ENCODE results near the gene GPR89B. TPM values are rescaled to one million over a fixed set of nuclear protein-coding genes. Genes with fewer than 3 reads are reported as not detected.

The GPR89B gene
- total RNA-seq, 4 donors from 2014 or later, result 9.5 to 20.8 (median 10.4) TPM

GRCh38 chr1:147892216-147892615 is 36.0 kb upstream of the GPR89B start:
- 92% methylated on average over 5 of the region's 5 CpGs for WGBS

GRCh38 chr1:147892731-147893214 is 35.4 kb upstream of the GPR89B start:
- H3K27me3 ChIP-seq, result no peaks in the 10 kb centered on the region
- no peak overlapping the region for H3K4me3 ChIP-seq
- intact Hi-C loops (cut with DNase I), result loop anchor here (2.0 to 10.0 kb wide), 4 partner anchors 168 to 618 kb away; no protein-coding TSS in a partner anchor
- DNase-seq (ENCODE audit: extremely low spot score), result peak; percentile 39
- WGBS, result 0% methylated on average over 1 of the region's 1 CpG
- no peak overlapping the region for H3K27ac ChIP-seq (replicated peaks in 1 of 4)
- no peaks in the 10 kb centered on the region for H3K9me3 ChIP-seq
- TF ChIP-seq EP300 (IDR thresholded peaks at IDR 0.05) (no peak), CTCF (IDR thresholded peaks at IDR 0.05) (peak in 2 of 3 experiments; percentile 94 to 95), POLR2AphosphoS5 (IDR thresholded peaks at IDR 0.05) (no peak), POLR2A (IDR thresholded peaks at IDR 0.05; ENCODE audit: low read depth) (no peak)
- H3K4me1 ChIP-seq, result peaks cover 5 to 19% (median 8%) of the 10 kb centered on the region in 4 donors
- no peaks in the 10 kb centered on the region for H3K36me3 ChIP-seq

More at GRCh38 chr1:147892216-147892615, 36.0 kb upstream of the GPR89B start:
- H3K9me3 ChIP-seq, result no peaks in the 10 kb centered on the region
- peaks cover 5 to 16% (median 7%) of the 10 kb centered on the region in 4 donors for H3K4me1 ChIP-seq
- peak; percentile 80 for DNase-seq (ENCODE audit: extremely low spot score)
- intact Hi-C loops (cut with DNase I), result loop anchor here (2.0 to 10.0 kb wide), 4 partner anchors 167 to 617 kb away; no protein-coding TSS in a partner anchor
- H3K36me3 ChIP-seq, result no peaks in the 10 kb centered on the region
- TF ChIP-seq POLR2AphosphoS5 (IDR thresholded peaks at IDR 0.05), result no peak
- no peak overlapping the region for H3K27ac ChIP-seq (replicated peaks in 1 of 4)
- no peaks in the 10 kb centered on the region for H3K27me3 ChIP-seq
- no peak overlapping the region for H3K4me3 ChIP-seq

- TF ChIP-seq POLR2A (IDR thresholded peaks at IDR 0.05; ENCODE audit: low read depth), result no peak
- TF ChIP-seq POLR2AphosphoS5 (IDR thresholded peaks at IDR 0.05), result no peak
- TF ChIP-seq CTCF (IDR thresholded peaks at IDR 0.05), result no peak
- TF ChIP-seq EP300 (IDR thresholded peaks at IDR 0.05), result no peak
- peaks cover 3 to 17% (median 6%) of the 10 kb centered on the region in 4 donors for H3K4me1 ChIP-seq
- H3K27me3 ChIP-seq, result peaks cover 0 to 4% (median 0%) of the 10 kb centered on the region in 4 donors
- DNase-seq (ENCODE audit: extremely low spot score), result no peak
- no peak overlapping the region for H3K27ac ChIP-seq (replicated peaks in 1 of 4)
- H3K36me3 ChIP-seq, result no peaks in the 10 kb centered on the region
- intact Hi-C loops (cut with DNase I), result loop anchor here (10.0 kb wide), 1 partner anchor 620 kb away; no protein-coding TSS in a partner anchor
- H3K4me3 ChIP-seq, result no peak overlapping the region
- 74% methylated on average over 4 of the region's 4 CpGs for WGBS
- H3K9me3 ChIP-seq, result no peaks in the 10 kb centered on the region
These were observed 33.1 kb upstream of the GPR89B start for GRCh38 chr1:147895123-147895522.

- no peak for TF ChIP-seq POLR2AphosphoS5 (IDR thresholded peaks at IDR 0.05)
- Histone ChIP-seq H3K9me3 (no peaks in the 10 kb centered on the region), H3K36me3 (no peaks in the 10 kb centered on the region), H3K4me3 (no peak overlapping the region), H3K27me3 (peaks cover 0 to 4% (median 0%) of the 10 kb centered on the region in 4 donors), H3K27ac (replicated peaks in 1 of 4) (no peak overlapping the region), H3K4me1 (peaks cover 0 to 13% (median 5%) of the 10 kb centered on the region in 4 donors)
- intact Hi-C loops (cut with DNase I), result loop anchor here (10.0 kb wide), 1 partner anchor 622 kb away; no protein-coding TSS in a partner anchor
- WGBS, result 50% methylated on average over 8 of the region's 8 CpGs
- peak; percentile 81 for DNase-seq (ENCODE audit: extremely low spot score)
These were observed 31.0 kb upstream of the GPR89B start for GRCh38 chr1:147897029-147897752.

- H3K4me3 ChIP-seq, result no peak overlapping the region
- intact Hi-C loops (cut with DNase I), result loop anchor here (10.0 kb wide), 1 partner anchor 623 kb away; no protein-coding TSS in a partner anchor
- H3K27ac ChIP-seq (replicated peaks in 1 of 4), result no peak overlapping the region
- WGBS, result 89% methylated on average over 4 of the region's 4 CpGs
- peaks cover 0 to 8% (median 3%) of the 10 kb centered on the region in 4 donors for H3K4me1 ChIP-seq
- peak; percentile 50 for DNase-seq (ENCODE audit: extremely low spot score)
- no peaks in the 10 kb centered on the region for H3K36me3 ChIP-seq
- H3K27me3 ChIP-seq, result peaks cover 0 to 4% (median 0%) of the 10 kb centered on the region in 4 donors
- TF ChIP-seq CTCF (IDR thresholded peaks at IDR 0.05), result no peak
- TF ChIP-seq POLR2AphosphoS5 (IDR thresholded peaks at IDR 0.05), result no peak
- no peak for TF ChIP-seq EP300 (IDR thresholded peaks at IDR 0.05)
- TF ChIP-seq POLR2A (IDR thresholded peaks at IDR 0.05; ENCODE audit: low read depth), result no peak
- H3K9me3 ChIP-seq, result no peaks in the 10 kb centered on the region
These were observed 30.4 kb upstream of the GPR89B start for GRCh38 chr1:147897789-147898188.

All from esophagus muscularis mucosa (tissue), 4 donors.